GM19328 (cell line): ENCODE data around the gene CTAGE6.
"Not testable (repeated sequence)": the region's sequence is repeated elsewhere in the genome, so short reads cannot be mapped to it uniquely, and the experiment has no call there.

Source experiments
- ATAC-seq: cut with Tn5 transposase; IDR thresholded peaks from one replicate; pipeline ENCODE4 v1.9.1; 2021; ENCODE audit warnings: mild to moderate bottlenecking, moderate library complexity; ENCODE audit not compliant: unreplicated experiment

Gene CTAGE6, protein sequence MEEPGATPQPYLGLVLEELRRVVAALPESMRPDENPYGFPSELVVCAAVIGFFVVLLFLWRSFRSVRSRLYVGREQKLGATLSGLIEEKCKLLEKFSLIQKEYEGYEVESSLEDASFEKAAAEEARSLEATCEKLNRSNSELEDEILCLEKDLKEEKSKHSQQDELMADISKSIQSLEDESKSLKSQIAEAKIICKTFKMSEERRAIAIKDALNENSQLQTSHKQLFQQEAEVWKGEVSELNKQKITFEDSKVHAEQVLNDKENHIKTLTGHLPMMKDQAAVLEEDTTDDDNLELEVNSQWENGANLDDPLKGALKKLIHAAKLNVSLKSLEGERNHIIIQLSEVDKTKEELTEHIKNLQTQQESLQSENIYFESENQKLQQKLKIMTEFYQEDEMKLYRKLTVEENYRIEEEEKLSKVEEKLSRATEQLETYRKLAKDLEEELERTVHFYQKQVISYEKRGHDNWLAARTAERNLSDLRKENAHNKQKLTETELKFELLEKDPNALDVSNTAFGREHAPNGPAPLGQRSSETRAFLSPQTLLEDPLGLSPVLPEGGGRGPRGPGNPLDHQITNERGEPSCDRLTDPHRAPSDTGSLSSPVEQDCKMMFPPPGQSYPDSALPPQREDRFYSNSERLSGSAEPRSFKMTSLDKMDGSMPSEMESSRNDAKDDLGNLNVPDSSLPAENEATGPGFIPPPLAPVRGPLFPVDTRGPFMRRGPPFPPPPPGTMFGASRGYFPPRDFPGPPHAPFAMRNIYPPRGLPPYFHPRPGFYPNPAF

DNA sequence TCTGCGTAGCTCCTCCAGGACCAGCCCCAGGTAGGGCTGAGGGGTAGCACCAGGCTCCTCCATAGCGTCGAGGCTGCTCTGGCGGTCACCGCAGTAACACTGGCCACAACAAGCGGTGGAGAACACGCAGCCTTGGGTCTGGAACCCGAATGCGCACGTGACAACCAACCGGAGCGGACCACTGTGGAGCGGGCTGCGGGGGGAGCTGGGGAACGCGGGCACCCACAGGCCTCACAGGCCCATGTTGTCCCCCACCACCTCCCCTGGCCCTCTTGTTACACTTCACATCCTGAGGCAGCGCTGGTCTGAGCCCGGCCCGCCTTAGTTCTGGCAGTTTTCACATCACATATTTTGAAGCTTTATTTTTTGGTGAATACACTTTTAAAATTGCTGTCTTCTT, at the start of gene CTAGE6:
Gene CTAGE6 (minus strand): TSS at position 101 of the 400 bp plus-strand sequence. CDS start 38 bp downstream, at position 63.
- not testable (repeated sequence) for ATAC-seq

- ATAC-seq = not testable (repeated sequence)
Measured at GRCh38 chr7:143806664-143807071, 49.2 kb upstream of the CTAGE6 start.

DNA sequence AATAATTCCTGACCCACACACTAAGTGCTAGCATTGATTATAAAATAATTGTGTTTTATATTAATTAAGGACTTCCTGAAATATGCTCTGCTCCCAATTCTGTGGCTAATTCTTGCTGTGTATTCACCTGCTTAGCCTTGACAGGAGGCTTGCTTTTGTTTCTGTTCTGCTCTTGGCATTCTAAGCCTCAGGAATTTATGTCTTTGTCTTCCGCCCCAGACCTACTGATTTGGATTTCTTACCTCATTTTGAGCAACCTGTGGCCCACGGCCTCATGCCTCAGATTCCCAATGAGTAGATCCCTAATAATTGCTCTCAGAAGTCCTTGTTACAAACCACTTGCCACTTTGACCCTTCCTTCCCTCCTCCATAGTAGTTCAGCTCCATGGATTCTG, 40.4 kb upstream of the CTAGE6 start:
- ATAC-seq = not testable (repeated sequence)

- ATAC-seq = not testable (repeated sequence)
Measured at GRCh38 chr7:143797119-143797895, 39.8 kb upstream of the CTAGE6 start.

GRCh38 chr7:143795653-143796052, 38.2 kb upstream of the CTAGE6 start:
- not testable (repeated sequence) for ATAC-seq

DNA sequence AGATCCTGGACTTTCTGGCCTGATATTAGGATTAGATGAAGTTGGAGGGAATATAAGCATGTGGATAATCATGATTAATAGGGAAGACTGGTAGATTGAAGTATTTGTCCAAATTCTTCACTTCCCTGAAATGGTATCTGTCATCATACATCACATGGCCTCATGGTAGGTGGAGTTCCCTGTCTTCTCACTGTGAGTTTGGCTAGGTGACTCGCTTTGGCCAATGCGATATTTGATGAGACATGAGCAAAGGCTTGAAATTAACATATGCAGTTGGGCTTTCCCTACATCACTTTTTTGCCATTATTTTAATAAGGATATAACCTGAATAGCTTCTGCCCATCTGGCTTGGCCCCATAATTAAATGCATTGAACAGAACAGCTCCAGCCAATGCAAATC, 35.1 kb upstream of the CTAGE6 start:
- not testable (repeated sequence) for ATAC-seq

GRCh38 chr7:143785415-143786182, 28.1 kb upstream of the CTAGE6 start:
- ATAC-seq = not testable (repeated sequence)

GRCh38 chr7:143779591-143779990, 22.1 kb upstream of the CTAGE6 start:
- not testable (repeated sequence) for ATAC-seq

- ATAC-seq = not testable (repeated sequence)
Measured at GRCh38 chr7:143772738-143773468, 15.4 kb upstream of the CTAGE6 start.

DNA sequence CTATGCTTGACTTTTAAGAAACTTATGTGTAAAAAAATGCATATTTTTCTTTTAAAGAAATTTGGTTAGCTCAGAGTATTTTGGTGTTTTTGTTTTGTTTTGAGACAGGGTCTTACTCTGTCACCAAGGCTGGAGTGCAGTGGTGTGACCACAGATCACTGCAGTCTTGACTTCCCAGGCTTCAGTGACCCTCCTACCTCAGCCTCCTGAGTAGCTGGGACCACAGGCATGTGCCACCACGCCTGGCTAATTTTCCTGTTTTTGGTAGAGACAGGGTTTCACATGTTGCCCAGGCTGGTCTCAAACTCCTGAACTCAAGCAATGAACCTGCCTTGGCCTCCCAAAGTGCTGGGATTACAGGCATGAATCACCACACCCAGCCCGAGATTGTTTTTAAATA, 10.0 kb upstream of the CTAGE6 start:
- not testable (repeated sequence) for ATAC-seq

GRCh38 chr7:143765678-143766077, 8.2 kb upstream of the CTAGE6 start:
- ATAC-seq = not testable (repeated sequence)

DNA sequence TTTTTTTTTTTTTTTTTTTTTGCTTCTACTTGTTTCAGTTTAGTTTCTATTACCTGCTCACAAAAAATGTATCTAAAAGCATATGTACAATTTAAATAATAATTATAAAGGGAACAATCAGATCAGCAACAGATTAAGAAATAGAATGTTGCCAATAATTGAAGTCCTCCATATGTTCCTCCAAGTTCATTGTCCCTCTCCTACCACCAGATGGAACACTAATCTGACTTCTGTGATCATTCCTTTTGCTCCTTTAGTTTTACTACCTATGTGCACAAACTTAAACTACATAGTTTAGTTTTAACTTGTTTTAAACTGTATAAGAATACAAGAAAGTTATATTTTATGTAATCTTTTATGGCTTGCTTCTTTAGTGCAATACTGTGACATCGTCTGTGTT, 5.6 kb upstream of the CTAGE6 start:
- ATAC-seq = not testable (repeated sequence)

DNA sequence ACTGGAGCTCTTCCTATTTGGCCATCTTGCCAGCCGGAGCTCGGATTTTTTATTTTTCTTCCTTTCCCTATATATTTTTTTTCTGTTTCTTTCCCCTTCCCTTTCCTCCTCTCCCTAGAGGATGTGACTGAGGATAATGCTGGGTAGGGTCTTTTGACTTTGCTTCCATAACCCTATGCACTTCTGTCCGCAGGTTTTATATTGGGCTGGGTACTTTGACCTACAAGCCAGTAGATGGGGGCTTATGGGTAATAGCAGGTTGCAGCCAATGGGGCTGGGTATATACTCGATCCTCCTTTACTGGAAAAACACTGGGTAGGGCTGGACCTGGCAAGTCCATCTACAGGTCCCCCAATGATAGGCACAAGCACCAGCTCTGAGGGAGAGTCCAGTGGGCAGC, 12.2 kb downstream of the CTAGE6 start:
- not testable (repeated sequence) for ATAC-seq

DNA sequence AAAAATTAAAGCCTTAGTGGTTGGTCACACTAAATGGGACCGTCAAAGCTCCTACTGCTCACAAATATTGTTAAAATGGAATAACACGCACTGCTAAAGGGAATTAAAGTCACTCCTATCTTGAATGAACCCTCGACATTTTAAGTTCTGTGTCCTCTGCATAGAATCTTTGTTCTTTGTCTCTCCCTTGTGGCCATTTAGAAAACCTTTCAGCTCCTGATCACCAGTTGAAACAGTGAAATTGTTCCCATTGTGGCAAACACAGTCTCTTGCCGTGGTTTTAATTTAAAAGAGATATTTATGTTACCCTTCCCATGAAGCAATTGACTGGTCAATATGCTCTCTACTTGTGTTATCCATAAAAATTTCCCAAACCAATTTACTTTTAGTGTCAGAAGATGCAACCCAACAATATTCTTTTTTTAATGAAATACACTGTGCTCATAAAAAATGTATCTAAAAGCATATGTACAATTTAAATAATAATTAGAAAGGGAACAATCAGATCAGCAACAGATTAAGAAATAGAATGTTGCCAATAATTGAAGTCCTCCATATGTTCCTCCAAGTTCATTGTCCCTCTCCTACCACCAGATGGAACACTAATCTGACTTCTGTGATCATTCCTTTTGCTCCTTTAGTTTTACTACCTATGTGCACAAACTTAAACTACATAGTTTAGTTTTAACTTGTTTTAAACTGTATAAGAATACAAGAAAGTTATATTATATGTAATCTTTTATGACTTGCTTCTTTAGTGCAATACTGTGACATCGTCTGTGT, 20.3 kb downstream of the CTAGE6 start:
- peak; percentile 80 for ATAC-seq

- ATAC-seq = no peak
Measured at GRCh38 chr7:143735962-143736361, 21.5 kb downstream of the CTAGE6 start.

DNA sequence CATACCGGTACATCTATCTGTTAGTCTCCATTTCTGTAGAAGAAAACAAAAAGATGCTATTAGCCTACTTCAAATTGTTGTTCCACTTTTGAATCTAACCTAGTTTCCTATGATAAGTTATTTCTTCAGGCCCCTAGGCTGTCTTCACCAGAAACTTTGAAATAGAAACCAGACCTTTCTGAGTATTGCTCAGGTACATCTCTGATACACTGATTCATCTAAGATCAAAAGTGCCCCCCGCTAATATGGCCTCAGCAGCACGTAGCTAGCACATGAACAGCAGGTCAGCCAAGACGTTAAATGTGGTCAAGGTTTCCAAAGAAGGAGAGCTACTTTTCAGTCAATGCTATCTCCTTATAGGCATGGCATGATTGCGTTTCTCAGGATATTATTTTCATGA, 23.6 kb downstream of the CTAGE6 start:
- no peak for ATAC-seq

DNA sequence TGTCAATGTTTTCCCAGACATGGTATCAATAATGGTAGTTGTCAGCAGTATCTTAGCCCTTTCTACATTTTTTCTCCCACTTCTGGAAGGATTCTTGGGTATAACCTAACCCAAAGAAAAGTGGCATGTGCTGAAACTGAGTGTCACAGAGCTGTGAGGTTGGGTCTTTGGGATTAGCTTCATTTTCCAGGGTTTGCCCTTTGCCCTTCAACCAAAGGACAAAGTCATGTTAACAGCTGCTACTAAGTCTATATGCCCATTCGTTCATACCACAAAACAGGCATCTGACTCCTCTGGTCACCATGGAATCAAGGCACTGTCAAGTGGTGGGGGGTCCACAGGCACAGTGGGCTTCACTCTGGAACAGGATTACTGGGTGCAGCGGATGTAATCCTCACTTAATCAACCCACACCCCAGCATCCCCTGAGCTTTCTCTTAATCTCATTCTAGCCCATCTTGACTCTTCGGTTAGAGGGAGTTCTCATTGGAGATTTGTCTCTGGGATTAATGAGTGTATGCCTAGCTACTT, 29.1 kb downstream of the CTAGE6 start:
- ATAC-seq = no peak

GRCh38 chr7:143727561-143727960, 29.9 kb downstream of the CTAGE6 start:
- not testable (repeated sequence) for ATAC-seq

GRCh38 chr7:143726143-143726542, 31.4 kb downstream of the CTAGE6 start:
- not testable (repeated sequence) for ATAC-seq
